CD14-positive monocyte (primary cell): ENCODE data around the gene HNF4A. TPM values are rescaled to one million over a fixed set of nuclear protein-coding genes. Genes with fewer than 3 reads are reported as not detected.
A peak's percentile ranks its signal among the peaks of the same experiment; 100 is the strongest.

Experiments used
- DNase-seq, 3 donors: peaks; one replicate each; pipeline ENCODE4 v3.0.0-alpha.2; 2011 to 2022
- H2AFZ ChIP-seq: 2 replicates; pipeline ENCODE4 v1.6.0; 2012; ENCODE audit warnings: mild to moderate bottlenecking, low read depth, low read length, inconsistent platforms; ENCODE audit not compliant: insufficient read depth, poor library complexity, severe bottlenecking
- H3K27ac ChIP-seq, 2 donors: 1 replicate in 1 of 2; 2 replicates in 1 of 2; pipeline ENCODE4 v1.5.1; 2012 to 2013; ENCODE audit warnings: low read length in 2 of 2, control low read depth in 1 of 2, inconsistent platforms in 1 of 2, low read depth in 1 of 2, mild to moderate bottlenecking in 1 of 2
- H3K27me3 ChIP-seq, 2 donors: one replicate each; pipeline versions ENCODE4 v1.6.0 to v1.6.1; 2011 to 2013; ENCODE audit warnings: low read length in 2 of 2; ENCODE audit not compliant: control insufficient read depth in 2 of 2, insufficient read depth in 2 of 2
- H3K36me3 ChIP-seq, 2 donors: replicated peaks in 1 of 2; 1 replicate in 1 of 2; 2 replicates in 1 of 2; pipeline versions ENCODE4 v1.5.1 to v1.6.1; 2012 to 2013; ENCODE audit warnings: low read length in 2 of 2, control low read depth in 1 of 2, inconsistent platforms in 1 of 2, mild to moderate bottlenecking in 1 of 2; ENCODE audit not compliant: insufficient read depth in 2 of 2, control insufficient read depth in 1 of 2
- H3K4me1 ChIP-seq, 2 donors: 1 replicate in 1 of 2; 2 replicates in 1 of 2; pipeline versions ENCODE4 v1.5.1 to v1.6.1; 2012 to 2013; ENCODE audit warnings: low read length in 2 of 2, control low read depth in 1 of 2, inconsistent platforms in 1 of 2, mild to moderate bottlenecking in 1 of 2, moderate library complexity in 1 of 2; ENCODE audit not compliant: insufficient read depth in 2 of 2, control insufficient read depth in 1 of 2
- H3K4me2 ChIP-seq: replicated peaks from 2 replicates; pipeline ENCODE3; 2012; ENCODE audit warnings: low read length, moderate library complexity, mild to moderate bottlenecking; ENCODE audit not compliant: poor library complexity, severe bottlenecking; ENCODE audit errors: extremely low read depth
- H3K4me3 ChIP-seq, 3 experiments: fragments of 200-600 bp in 1 of 3; sonication (generic) in 1 of 3; replicated peaks in 1 of 3; 1 replicate in 2 of 3; 2 replicates in 1 of 3; pipeline ENCODE4 v1.5.1; 2011 to 2013; ENCODE audit warnings: low read length in 3 of 3, mild to moderate bottlenecking in 3 of 3, control low read depth in 2 of 3, low read depth in 2 of 3, inconsistent platforms in 1 of 3, moderate library complexity in 1 of 3
- H3K79me2 ChIP-seq: 2 replicates; pipeline ENCODE4 v1.6.0; 2012; ENCODE audit warnings: mild to moderate bottlenecking, control low read depth, inconsistent platforms, low read length, moderate library complexity; ENCODE audit not compliant: insufficient read depth
- H3K9ac ChIP-seq: 2 replicates; pipeline ENCODE4 v1.6.0; 2017; ENCODE audit warnings: low read length, mild to moderate bottlenecking; ENCODE audit not compliant: insufficient read depth, poor library complexity, severe bottlenecking
- H3K9me3 ChIP-seq, 2 donors: replicated peaks in 1 of 2; 1 replicate in 1 of 2; 2 replicates in 1 of 2; pipeline versions ENCODE4 v1.5.1 to v1.6.1; 2012 to 2013; ENCODE audit warnings: low read length in 2 of 2, control low read depth in 1 of 2; ENCODE audit not compliant: control insufficient read depth in 1 of 2, insufficient read depth in 1 of 2
- H4K20me1 ChIP-seq: 2 replicates; pipeline ENCODE4 v1.6.0; 2012; ENCODE audit warnings: mild to moderate bottlenecking, low read length, control low read depth, moderate library complexity; ENCODE audit not compliant: insufficient read depth
- H3K27ac Mint-ChIP-seq, 7 donors: one replicate each; pipeline ENCODE4 v1.8.0; 2020; ENCODE audit warnings: mild to moderate bottlenecking in 7 of 7, mixed read lengths in 7 of 7, moderate library complexity in 6 of 7, inconsistent platforms in 2 of 7
- H3K27me3 Mint-ChIP-seq, 3 donors: one replicate each; pipeline ENCODE4 v1.8.0; 2021 to 2022; ENCODE audit warnings: low read depth in 3 of 3, mild to moderate bottlenecking in 3 of 3, mixed read lengths in 3 of 3, moderate library complexity in 3 of 3, inconsistent platforms in 1 of 3
- H3K36me3 Mint-ChIP-seq, 2 donors: one replicate each; pipeline ENCODE4 v1.8.0; 2020; ENCODE audit warnings: mixed read lengths in 2 of 2, inconsistent platforms in 1 of 2, mild to moderate bottlenecking in 1 of 2
- H3K4me1 Mint-ChIP-seq: one replicate; pipeline ENCODE4 v1.8.0; 2020; ENCODE audit warnings: mild to moderate bottlenecking, mixed read lengths
- H3K4me3 Mint-ChIP-seq, 2 donors: one replicate each; pipeline ENCODE4 v1.8.0; 2020; ENCODE audit warnings: mild to moderate bottlenecking in 2 of 2, mixed read lengths in 2 of 2, moderate library complexity in 1 of 2
- H3K9me3 Mint-ChIP-seq, 7 donors: one replicate each; pipeline ENCODE4 v1.8.0; 2020 to 2022; ENCODE audit warnings: mixed read lengths in 7 of 7, mild to moderate bottlenecking in 6 of 7, moderate library complexity in 6 of 7, inconsistent platforms in 2 of 7
- CTCF ChIP-seq: fragments of 200-600 bp; IDR thresholded peaks from one replicate; pipeline ENCODE4 v1.8.0; 2022; ENCODE audit warnings: antibody characterized with exemption, mild to moderate bottlenecking
- WGBS: methylation state at CpG from one replicate; pipeline ENCODE4 v1.1.5; 2013; ENCODE audit warnings: missing lambda C conversion rate; ENCODE audit not compliant: insufficient coverage; 5-methylcytosine and 5-hydroxymethylcytosine counted together
- intact Hi-C, 2 donors: fragments of 100-400 bp; cut with micrococcal nuclease; formaldehyde crosslinking; loops; one replicate each; pipeline versions ENCODE4 v1.15.0 to v1.15.1; 2023
- polyA plus RNA-seq, 3 donors: library from polyadenylated mRNA; depleted of rRNA in 1 of 3; unstranded in 2 of 3; stranded (reverse) in 1 of 3; fragments of 300-500 nt in 2 of 3; fragments of >200 nt in 1 of 3; fragmentation: Illumina TruSeq in 2 of 3; gene quantifications; 1 replicate in 2 of 3; 2 replicates in 1 of 3; pipeline ENCODE4 v1.2.3, GENCODE V29; 2012 to 2021

HNF4A gene
- polyA plus RNA-seq, 3 donors: not detected

GRCh38 chr20:44445742-44446710 lies 90.5 kb downstream of the HNF4A start:
- no peaks in the 10 kb centered on the region for H3K9me3 ChIP-seq
- H3K4me2 ChIP-seq: no peak overlapping the region
- no peaks in the 10 kb centered on the region for H3K27me3 ChIP-seq
- no peak for DNase-seq
- no peak overlapping the region for H3K9ac ChIP-seq
- H3K79me2 ChIP-seq: no peaks in the 10 kb centered on the region
- TF ChIP-seq CTCF: no peak
- no peak overlapping the region for H3K27ac ChIP-seq
- Mint-ChIP-seq H3K27ac (no peak overlapping the region), H3K27me3 (peaks cover 7 to 9% (median 9%) of the 10 kb centered on the region in 3 donors), H3K36me3 (no peaks in the 10 kb centered on the region), H3K4me1 (peaks cover 14% of the 10 kb centered on the region), H3K4me3 (no peak overlapping the region), H3K9me3 (peaks cover 0 to 2% (median 0%) of the 10 kb centered on the region in 7 donors)
- 83% methylated on average over 3 of the region's 6 CpGs for WGBS
- H3K4me1 ChIP-seq: peaks cover 11% of the 10 kb centered on the region in 2 donors
- H3K4me3 ChIP-seq: no peak overlapping the region
- intact Hi-C loops: no loop called here
- H4K20me1 ChIP-seq: no peaks in the 10 kb centered on the region
- no peaks in the 10 kb centered on the region for H3K36me3 ChIP-seq
- peak overlapping the region; percentile 9 for H2AFZ ChIP-seq

GRCh38 chr20:44447827-44448419 lies 92.4 kb downstream of the HNF4A start:
- Histone ChIP-seq H3K27ac (no peak overlapping the region), H3K4me2 (no peak overlapping the region), H3K36me3 (no peaks in the 10 kb centered on the region), H3K4me1 (peaks cover 2 to 3% of the 10 kb centered on the region in 2 donors), H3K27me3 (no peaks in the 10 kb centered on the region), H3K9me3 (no peaks in the 10 kb centered on the region), H3K4me3 (no peak overlapping the region), H4K20me1 (no peaks in the 10 kb centered on the region), H3K9ac (no peak overlapping the region), H2AFZ (no peak overlapping the region), H3K79me2 (no peaks in the 10 kb centered on the region)
- Mint-ChIP-seq H3K4me3 (no peak overlapping the region), H3K4me1 (peaks cover 4% of the 10 kb centered on the region), H3K27ac (no peak overlapping the region), H3K36me3 (no peaks in the 10 kb centered on the region), H3K27me3 (peaks cover 5 to 9% (median 7%) of the 10 kb centered on the region in 3 donors), H3K9me3 (peaks cover 0 to 2% (median 0%) of the 10 kb centered on the region in 7 donors)
- DNase-seq: no peak
- intact Hi-C loops: no loop called here
- 85% methylated on average over 3 of the region's 3 CpGs for WGBS
- no peak for TF ChIP-seq CTCF
